BE2C (cell line): ENCODE data around the gene RAB3IL1.

Experiments used
- DNase-seq: peaks from one replicate; pipeline ENCODE4 v3.0.0-alpha.2; 2020
- H3K27me3 ChIP-seq: fragments of 250-450 bp; sonication (Bioruptor Pico); 2 replicates; pipeline ENCODE4 v1.5.1; 2020; ENCODE audit warnings: mild to moderate bottlenecking
- H3K36me3 ChIP-seq: fragments of 250-450 bp; sonication (Bioruptor Pico); 2 replicates; pipeline ENCODE4 v1.5.1; 2020; ENCODE audit warnings: mild to moderate bottlenecking
- H3K4me1 ChIP-seq: fragments of 250-450 bp; sonication (Bioruptor Pico); 2 replicates; pipeline ENCODE4 v1.5.1; 2020
- H3K4me3 ChIP-seq: 2 replicates; pipeline ENCODE4 v1.5.1; 2011; ENCODE audit warnings: low read depth, low read length
- H3K9me3 ChIP-seq: fragments of 250-450 bp; sonication (Bioruptor Pico); 2 replicates; pipeline ENCODE4 v1.5.1; 2020
- CTCF ChIP-seq: IDR thresholded peaks from 2 replicates; pipeline ENCODE4 v1.5.1; 2012; ENCODE audit warnings: mild to moderate bottlenecking, low read depth, low read length

RAB3IL1 gene

GRCh38 chr11:61891331-61892084 lies 25.9 kb downstream of the RAB3IL1 start, which contains the start of gene FADS3:
Gene FADS3, minus strand, starts transcription at chr11:61891545. Its CDS starts 164 bp downstream, at chr11:61891381.
- no peaks in the 10 kb centered on the region for H3K9me3 ChIP-seq
- no peaks in the 10 kb centered on the region for H3K36me3 ChIP-seq
- H3K4me3 ChIP-seq: peak within 1 kb of the TSS; percentile 55
- H3K27me3 ChIP-seq: no peaks in the 10 kb centered on the region
- DNase-seq: peak; percentile 84
- TF ChIP-seq CTCF: no peak
- H3K4me1 ChIP-seq: peaks cover 6% of the 10 kb centered on the region; the same call in 1 of the 2 replicates

- Histone ChIP-seq H3K4me1 (peaks cover 6% of the 10 kb centered on the region; the same call in 1 of the 2 replicates), H3K4me3 (peak overlapping the region; percentile 55), H3K27me3 (no peaks in the 10 kb centered on the region), H3K36me3 (no peaks in the 10 kb centered on the region), H3K9me3 (no peaks in the 10 kb centered on the region)
- peak; percentile 59 for DNase-seq
- no peak for TF ChIP-seq CTCF
These were observed 26.6 kb downstream of the RAB3IL1 start for GRCh38 chr11:61890529-61891330.

DNA sequence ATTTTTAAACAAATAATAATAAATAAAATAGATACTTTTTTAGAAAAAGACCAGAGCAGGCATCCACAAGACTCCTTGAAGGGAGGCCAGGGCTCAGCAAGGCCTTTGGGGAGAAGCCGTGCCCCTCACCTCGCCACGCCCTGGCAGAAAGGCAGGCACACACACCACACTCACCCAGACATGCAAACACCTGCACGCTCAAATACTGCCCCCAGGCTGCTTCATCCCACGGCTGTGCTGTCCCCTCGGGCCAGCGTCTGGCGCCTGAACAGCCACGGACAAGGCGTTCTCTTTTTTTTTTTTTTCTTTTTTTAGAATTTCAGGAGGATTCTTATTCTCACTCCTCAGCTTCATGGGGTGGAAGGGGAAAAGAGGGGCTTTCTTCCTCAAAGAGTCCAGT lies 27.5 kb downstream of the RAB3IL1 start:
- Histone ChIP-seq H3K4me1 (peaks cover 6% of the 10 kb centered on the region; the same call in 1 of the 2 replicates), H3K27me3 (no peaks in the 10 kb centered on the region), H3K36me3 (no peaks in the 10 kb centered on the region), H3K9me3 (no peaks in the 10 kb centered on the region), H3K4me3 (no peak overlapping the region)
- no peak for TF ChIP-seq CTCF
- no peak for DNase-seq

DNA sequence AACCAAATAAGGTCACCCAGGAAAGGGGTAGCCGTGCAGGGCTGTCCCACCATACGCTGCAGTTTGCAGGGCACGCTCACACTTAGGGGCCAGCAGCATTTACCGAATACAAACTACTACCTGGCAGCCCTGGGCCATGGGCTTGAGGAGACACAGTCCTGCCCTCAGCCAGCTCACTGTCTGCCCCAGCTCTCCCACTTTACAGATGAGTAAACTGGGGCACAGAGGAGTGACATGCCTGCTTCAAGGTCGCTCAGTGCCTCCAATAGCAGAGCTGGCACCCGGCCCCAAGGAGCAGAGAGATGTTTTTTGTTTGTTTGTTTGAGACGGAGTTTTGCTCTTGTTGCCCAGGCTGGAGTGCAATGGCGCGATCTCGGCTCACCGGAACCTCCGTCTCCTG lies 28.8 kb downstream of the RAB3IL1 start:
- no peak for DNase-seq
- TF ChIP-seq CTCF: no peak
- peaks cover 6% of the 10 kb centered on the region; the same call in 1 of the 2 replicates for H3K4me1 ChIP-seq
- no peaks in the 10 kb centered on the region for H3K9me3 ChIP-seq
- no peak overlapping the region for H3K4me3 ChIP-seq
- H3K27me3 ChIP-seq: no peaks in the 10 kb centered on the region
- no peaks in the 10 kb centered on the region for H3K36me3 ChIP-seq

- H3K27me3 ChIP-seq: no peaks in the 10 kb centered on the region
- DNase-seq: no peak
These were observed 29.4 kb downstream of the RAB3IL1 start for GRCh38 chr11:61887839-61888494.

More at GRCh38 chr11:61887839-61888494, 29.4 kb downstream of the RAB3IL1 start:
- Histone ChIP-seq H3K4me3 (no peak overlapping the region), H3K9me3 (no peaks in the 10 kb centered on the region), H3K4me1 (peaks cover 6% of the 10 kb centered on the region; the same call in 1 of the 2 replicates), H3K36me3 (no peaks in the 10 kb centered on the region)
- no peak for TF ChIP-seq CTCF
